Lung (tissue), 12 donors: ENCODE measurements around the gene DNAH3. TPM values are rescaled to one million over a fixed set of nuclear protein-coding genes. Genes with fewer than 3 reads are reported as not detected.

Experiments
- ATAC-seq: fragments of 200-7000 bp; cut with Tn5 transposase; one replicate; pipeline ENCODE4 v1.9.1; 2020; ENCODE audit warnings: moderate number of reproducible peaks; ENCODE audit not compliant: insufficient read depth, low FRiP score
- DNase-seq, 3 donors: peaks; one replicate each; pipeline ENCODE4 v3.0.0-alpha.2; 2013 to 2017
- H3K27ac ChIP-seq, 2 donors: one replicate each; pipeline ENCODE4 v1.5.1; 2013; ENCODE audit warnings: mild to moderate bottlenecking in 2 of 2, moderate library complexity in 2 of 2, control low read depth in 1 of 2, inconsistent platforms in 1 of 2, low read depth in 1 of 2, low read length in 1 of 2
- H3K27me3 ChIP-seq, 3 donors: one replicate each; pipeline ENCODE4 v1.5.1; 2013; ENCODE audit warnings: low read length in 2 of 3; ENCODE audit not compliant: control insufficient read depth in 3 of 3, insufficient read depth in 3 of 3
- H3K36me3 ChIP-seq, 4 donors: one replicate each; pipeline ENCODE4 v1.5.1; 2013; ENCODE audit warnings: low read length in 4 of 4, mild to moderate bottlenecking in 1 of 4, moderate library complexity in 1 of 4; ENCODE audit not compliant: control insufficient read depth in 4 of 4, insufficient read depth in 4 of 4
- H3K4me1 ChIP-seq, 5 donors: one replicate each; pipeline ENCODE4 v1.5.1; 2013; ENCODE audit warnings: low read length in 5 of 5, mild to moderate bottlenecking in 2 of 5, moderate library complexity in 1 of 5; ENCODE audit not compliant: control insufficient read depth in 5 of 5, insufficient read depth in 5 of 5
- H3K4me3 ChIP-seq: one replicate; pipeline ENCODE4 v1.5.1; 2013; ENCODE audit warnings: mild to moderate bottlenecking, control low read depth, moderate library complexity
- H3K9ac ChIP-seq, 2 donors: one replicate each; pipeline ENCODE4 v1.5.1; 2013; ENCODE audit warnings: low read length in 2 of 2, control low read depth in 1 of 2; ENCODE audit not compliant: insufficient read depth in 1 of 2
- H3K9me3 ChIP-seq, 4 donors: one replicate each; pipeline ENCODE4 v1.5.1; 2013; ENCODE audit warnings: low read length in 3 of 4, mild to moderate bottlenecking in 1 of 4, moderate library complexity in 1 of 4; ENCODE audit not compliant: control insufficient read depth in 4 of 4, insufficient read depth in 3 of 4
- WGBS, 2 donors: extraction: QIAGEN DNeasy Blood & Tissue Kit; methylation state at CpG; one replicate each; pipeline ENCODE4 v1.1.7; 2013; 5-methylcytosine and 5-hydroxymethylcytosine counted together
- polyA plus RNA-seq, 2 donors: library from polyadenylated mRNA; stranded (reverse); fragments of 200-250 nt; gene quantifications; one replicate each; pipeline ENCODE4 v1.2.1, GENCODE V29; 2013
- total RNA-seq, 2 donors: library from RNA; depleted of rRNA in 1 of 2; stranded (reverse); fragments of >200 nt in 1 of 2; gene quantifications; one replicate each; pipeline ENCODE4 v1.2.1, GENCODE V29; 2014 to 2021
- TF ChIP-seq, protein P1 (sequence below): IDR thresholded peaks from 2 replicates; pipeline ENCODE4 v1.5.1; 2012; ENCODE audit warnings: mild to moderate bottlenecking; ENCODE audit errors: control extremely low read depth, extremely low read depth
- donor health status: control.
- donor health status: control.
- donor health status: Bipolar disorder and iron deficiency.
- donor health status: healthy.
- donor health status: DM: yes; HTN: yes; CAD: no.

Gene DNAH3
- total and polyA plus RNA-seq, 4 donors: 1.0 to 24.1 (median 12.8) TPM

DNA sequence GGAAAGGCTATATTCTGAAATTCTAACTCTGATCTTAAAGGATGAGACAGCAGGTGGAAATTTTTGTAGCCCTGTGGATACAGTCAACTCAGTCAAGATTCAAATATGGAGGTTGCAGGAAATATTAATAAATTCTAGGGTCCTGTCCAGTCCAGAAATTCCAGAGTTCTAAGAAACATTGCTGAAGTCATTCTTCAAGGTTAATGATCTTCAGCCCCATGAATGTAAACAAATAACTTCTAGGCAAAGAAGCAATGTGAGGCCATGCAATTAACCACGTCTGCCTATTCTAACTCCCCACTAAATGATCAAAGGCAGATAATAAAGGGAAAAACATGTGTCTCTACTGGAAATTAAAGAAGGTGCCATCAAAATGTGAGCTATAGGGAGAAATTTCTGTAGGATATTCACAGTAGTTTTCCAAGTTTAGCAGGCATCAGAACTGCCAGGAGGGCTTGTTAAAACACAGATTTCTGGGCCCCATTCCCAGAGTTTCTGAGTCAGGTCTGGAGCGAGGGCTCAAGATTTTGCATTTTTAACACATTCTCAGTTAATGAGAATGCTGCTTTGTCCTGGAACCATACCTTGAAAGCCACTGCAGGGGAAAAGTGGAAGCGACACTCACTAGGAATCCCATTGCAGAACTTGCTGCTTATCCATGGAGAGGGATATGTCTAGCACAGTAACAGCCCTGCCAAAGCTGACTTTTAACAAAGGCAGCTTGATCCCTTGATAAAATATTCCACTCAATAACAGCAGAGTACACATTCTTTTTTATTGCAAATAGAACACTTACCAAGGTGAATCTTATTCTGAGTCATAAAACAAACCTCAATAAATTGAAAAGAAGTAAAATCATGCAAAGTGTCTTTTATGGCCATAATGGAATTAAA is 61.8 kb downstream of the DNAH3 start:
- H3K4me1 ChIP-seq: no peaks in the 10 kb centered on the region
- no peak overlapping the region for H3K27ac ChIP-seq
- no peaks in the 10 kb centered on the region for H3K36me3 ChIP-seq
- TF ChIP-seq, protein P1, sequence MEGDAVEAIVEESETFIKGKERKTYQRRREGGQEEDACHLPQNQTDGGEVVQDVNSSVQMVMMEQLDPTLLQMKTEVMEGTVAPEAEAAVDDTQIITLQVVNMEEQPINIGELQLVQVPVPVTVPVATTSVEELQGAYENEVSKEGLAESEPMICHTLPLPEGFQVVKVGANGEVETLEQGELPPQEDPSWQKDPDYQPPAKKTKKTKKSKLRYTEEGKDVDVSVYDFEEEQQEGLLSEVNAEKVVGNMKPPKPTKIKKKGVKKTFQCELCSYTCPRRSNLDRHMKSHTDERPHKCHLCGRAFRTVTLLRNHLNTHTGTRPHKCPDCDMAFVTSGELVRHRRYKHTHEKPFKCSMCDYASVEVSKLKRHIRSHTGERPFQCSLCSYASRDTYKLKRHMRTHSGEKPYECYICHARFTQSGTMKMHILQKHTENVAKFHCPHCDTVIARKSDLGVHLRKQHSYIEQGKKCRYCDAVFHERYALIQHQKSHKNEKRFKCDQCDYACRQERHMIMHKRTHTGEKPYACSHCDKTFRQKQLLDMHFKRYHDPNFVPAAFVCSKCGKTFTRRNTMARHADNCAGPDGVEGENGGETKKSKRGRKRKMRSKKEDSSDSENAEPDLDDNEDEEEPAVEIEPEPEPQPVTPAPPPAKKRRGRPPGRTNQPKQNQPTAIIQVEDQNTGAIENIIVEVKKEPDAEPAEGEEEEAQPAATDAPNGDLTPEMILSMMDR: no peak
- no peak for DNase-seq
- no peak overlapping the region for H3K4me3 ChIP-seq
- H3K9me3 ChIP-seq: peaks cover 0 to 3% (median 0%) of the 10 kb centered on the region in 4 donors
- ATAC-seq: no peak
- H3K27me3 ChIP-seq: no peaks in the 10 kb centered on the region
- H3K9ac ChIP-seq: no peak overlapping the region
- 63 to 81% methylated on average over 3 of the region's 3 CpGs for WGBS, 2 donors

DNA sequence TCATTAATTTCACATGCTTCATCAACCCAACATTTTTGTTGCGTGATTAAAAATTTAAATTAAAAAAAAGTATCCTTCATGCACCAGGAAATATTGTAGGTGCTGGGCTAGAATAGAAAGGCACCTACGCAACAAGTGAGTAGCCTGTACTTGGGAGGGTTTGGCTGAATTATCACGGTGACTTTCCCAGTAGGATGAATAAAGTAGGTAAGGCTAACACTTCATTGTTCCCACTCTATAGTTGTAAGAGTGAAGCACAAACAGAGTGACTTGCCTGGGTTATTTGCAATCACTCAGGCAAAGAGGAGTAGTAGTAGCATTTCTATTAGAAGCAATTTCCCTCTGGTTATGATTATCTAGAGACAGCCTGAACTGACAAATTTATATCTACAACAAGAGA is 62.5 kb downstream of the DNAH3 start:
- H3K27me3 ChIP-seq: no peaks in the 10 kb centered on the region
- TF ChIP-seq, protein P1: no peak
- no peak overlapping the region for H3K4me3 ChIP-seq
- no peak overlapping the region for H3K27ac ChIP-seq
- ATAC-seq (no peak), DNase-seq (no peak)
- H3K9ac ChIP-seq: no peak overlapping the region
- H3K36me3 ChIP-seq: no peaks in the 10 kb centered on the region
- H3K9me3 ChIP-seq: peaks cover 0 to 3% (median 0%) of the 10 kb centered on the region in 4 donors
- H3K4me1 ChIP-seq: no peaks in the 10 kb centered on the region
- 75 to 80% methylated on average over 3 of the region's 3 CpGs for WGBS, 2 donors

DNA sequence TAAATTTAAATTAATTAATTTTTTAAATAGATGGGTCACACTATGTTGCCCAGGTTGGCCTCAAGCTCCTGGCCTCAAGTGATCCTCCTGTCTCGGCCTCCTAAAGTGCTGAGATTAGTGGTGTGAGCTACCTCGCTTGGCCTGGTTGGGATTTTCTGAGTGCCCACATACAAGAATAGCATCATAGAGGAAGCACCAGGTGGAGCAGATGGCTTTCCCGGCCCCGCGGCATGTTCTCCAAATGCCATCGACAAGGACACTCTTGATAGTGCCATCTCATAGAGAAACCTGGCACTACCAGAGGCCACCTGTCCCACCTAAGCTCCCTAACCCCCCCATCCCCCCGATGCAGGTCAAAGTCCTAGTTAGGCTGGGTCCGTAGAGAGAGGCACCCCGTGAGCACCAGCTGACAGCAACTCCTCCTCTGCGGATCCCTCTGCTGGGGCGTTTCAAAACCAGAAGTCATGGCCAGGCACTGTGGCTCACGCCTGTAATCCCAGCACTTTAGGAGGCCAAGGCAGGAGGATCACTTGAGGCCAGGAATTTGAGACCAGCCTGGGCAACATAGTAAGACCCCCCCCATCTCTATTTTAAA is 65.9 kb downstream of the DNAH3 start:
- no peak overlapping the region for H3K4me3 ChIP-seq
- no peaks in the 10 kb centered on the region for H3K9me3 ChIP-seq
- no peak for ATAC-seq
- H3K36me3 ChIP-seq: no peaks in the 10 kb centered on the region
- no peaks in the 10 kb centered on the region for H3K4me1 ChIP-seq
- H3K9ac ChIP-seq: no peak overlapping the region
- no peak overlapping the region for H3K27ac ChIP-seq
- no peak for DNase-seq
- TF ChIP-seq, protein P1: no peak
- no peaks in the 10 kb centered on the region for H3K27me3 ChIP-seq
- WGBS, 2 donors: 93 to 94% methylated on average over 12 of the region's 12 CpGs
